Measurements from ENCODE around the gene SBK2.
"Not testable (repeated sequence)": the region's sequence is repeated elsewhere in the genome, so short reads cannot be mapped to it uniquely, and the experiment has no call there.

SBK2 gene

DNA sequence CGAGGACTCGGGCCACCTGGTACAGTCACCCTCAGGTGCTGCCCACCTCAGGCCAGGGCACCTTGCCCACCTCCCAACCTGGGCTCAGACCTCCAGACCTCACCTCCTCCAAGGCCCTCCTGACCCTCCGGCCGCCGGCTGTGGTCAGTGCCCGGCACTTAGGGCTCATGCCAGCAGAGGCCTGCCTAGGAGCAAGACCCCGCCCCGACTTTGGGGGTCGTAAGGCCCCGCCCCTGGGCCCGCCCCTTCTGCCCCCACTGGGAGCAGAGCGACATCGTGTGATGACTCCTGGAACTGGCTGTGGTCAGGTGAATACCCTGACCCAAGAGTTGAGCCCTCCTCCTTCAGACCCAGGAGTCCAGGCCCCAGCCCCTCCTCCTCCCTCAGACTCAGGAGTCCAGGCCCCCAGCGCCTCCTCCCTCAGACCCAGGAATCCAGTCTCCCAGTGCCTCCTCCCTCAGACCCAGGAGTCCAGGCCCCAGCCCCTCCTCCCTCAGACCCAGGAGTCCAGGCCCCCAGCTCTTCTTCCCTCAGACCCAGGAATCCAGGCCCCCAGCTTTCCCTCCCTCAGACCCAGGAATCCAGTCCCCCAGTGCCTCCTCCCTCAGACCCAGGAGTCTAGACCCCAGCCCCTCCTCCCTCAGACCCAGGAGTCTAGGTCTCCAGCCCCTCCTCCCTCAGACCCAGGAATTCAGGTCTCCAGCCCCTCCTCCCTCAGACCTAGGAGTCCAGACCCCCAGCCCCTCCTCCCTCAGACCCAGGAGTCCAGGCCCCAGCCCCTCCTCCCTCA is at the start of gene SBK2:
TSS of gene SBK2 (minus strand) at position 183 of the 790 bp plus-strand sequence. CDS start 839 bp downstream, outside the sequence.
- no peak for DNase-seq

DNA sequence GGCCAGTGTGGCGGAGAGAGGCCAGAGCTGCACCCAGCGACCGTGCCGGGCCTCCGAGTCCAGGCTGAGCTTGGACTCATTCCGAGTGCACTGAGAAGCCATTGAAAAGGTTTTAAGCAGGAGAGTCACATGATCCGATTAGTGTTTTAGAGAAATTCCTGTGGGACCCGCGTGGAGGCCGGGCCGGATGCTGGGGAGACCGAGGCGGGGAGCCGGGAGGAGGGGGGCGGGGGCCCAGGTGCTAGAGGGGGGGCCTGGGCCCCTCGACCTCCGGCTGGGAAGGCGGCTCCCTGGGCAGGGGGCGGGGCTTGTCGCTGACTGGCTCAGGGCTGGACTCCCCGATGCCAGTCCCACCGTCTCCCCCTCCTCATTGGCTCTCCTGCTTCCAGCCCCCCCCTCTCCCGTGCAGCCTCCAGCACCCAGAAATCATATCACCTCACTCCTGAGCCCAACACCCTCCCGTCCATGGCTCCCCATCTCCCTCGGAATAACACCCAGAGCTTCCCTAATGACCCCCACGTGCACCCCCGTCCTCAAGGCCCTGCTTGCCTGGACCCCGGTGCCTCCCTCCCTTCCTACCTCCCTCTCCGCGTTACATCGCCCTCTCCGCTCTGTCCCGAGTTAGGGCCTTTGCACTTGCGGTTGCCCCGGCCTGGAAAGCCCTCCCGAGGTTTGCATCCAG is 48.9 kb upstream of the SBK2 start:
- DNase-seq, result peak; percentile 29

DNA sequence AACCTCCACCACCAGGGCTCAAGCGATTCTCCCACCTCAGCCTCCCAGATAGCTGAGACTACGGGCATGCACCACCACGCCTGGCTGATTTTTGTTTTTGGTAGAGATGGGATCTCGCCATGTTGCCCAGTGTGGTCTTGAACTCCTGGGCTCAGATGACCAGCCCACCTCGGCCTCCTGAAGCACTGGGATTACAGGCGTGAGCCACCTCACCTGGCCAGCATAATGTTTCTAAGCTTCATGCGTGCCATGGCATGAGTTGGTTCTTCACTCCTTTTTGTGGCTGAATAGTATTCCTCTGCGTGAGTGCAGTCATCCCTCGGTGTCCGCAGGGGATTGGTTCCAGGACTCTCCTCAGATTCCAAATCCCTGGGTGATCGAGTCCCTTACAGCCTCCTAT is 47.9 kb upstream of the SBK2 start:
- no peak for DNase-seq

- not testable (repeated sequence) for DNase-seq
Observed at GRCh38 chr19:55583897-55584296, 47.0 kb upstream of the SBK2 start.

DNA sequence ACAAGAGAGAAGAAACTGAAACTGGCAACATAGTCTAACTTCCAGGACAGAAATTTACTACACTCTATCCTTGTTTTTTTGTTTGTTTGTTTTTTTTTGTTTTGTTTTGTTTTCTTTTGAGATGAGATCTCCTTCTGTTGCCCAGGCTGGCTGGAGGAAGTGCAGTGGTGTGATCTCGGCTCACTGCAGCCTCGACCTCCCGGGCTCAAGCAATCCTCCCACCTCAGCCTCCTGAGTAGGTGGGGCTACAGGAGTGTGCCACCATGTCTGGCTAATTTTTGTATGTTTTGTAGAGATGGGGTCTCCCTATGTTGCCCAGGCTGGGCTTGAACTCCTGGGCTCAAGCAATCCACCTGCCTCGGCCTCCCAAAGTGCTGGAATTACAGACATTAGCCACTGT is 45.4 kb upstream of the SBK2 start:
- DNase-seq, result not testable (repeated sequence)

GRCh38 chr19:55581823-55582223 is 44.9 kb upstream of the SBK2 start:
- DNase-seq, result no peak

GRCh38 chr19:55581145-55581822 is 44.4 kb upstream of the SBK2 start:
- no peak for DNase-seq

DNA sequence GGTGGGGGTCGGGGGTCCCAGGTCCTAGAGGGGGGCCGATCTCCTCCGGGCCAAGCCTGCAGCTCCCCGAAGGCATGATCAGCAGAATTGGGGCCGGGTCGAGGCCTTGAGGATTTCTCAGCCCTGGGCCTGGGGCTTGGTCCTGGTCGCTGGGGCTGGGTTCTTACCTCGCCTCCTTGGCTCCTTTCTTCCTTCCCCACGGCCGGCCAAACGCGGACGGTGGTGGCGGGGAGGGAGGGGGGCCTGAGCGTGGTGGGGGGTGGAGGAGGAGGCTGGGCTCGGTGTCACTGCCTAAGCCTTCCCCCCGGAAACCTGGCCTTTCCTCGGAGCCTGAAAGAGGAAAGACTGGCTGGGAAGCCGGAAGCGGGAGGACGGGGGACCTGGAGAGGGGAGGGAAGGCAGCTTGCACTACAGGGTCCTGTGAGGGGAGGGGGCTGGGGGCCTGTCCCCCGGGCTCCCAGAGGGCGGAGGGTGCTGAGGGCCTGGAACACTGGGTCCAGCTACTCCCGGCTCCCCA is 43.8 kb upstream of the SBK2 start, which contains the start of gene ZNF579:
TSS of gene ZNF579 (minus strand) at position 221 of the 517 bp plus-strand sequence. CDS start 1,209 bp downstream, outside the sequence.
- DNase-seq, result peak; percentile 69

GRCh38 chr19:55579766-55580621 is 43.1 kb upstream of the SBK2 start:
- DNase-seq, result no peak

DNA sequence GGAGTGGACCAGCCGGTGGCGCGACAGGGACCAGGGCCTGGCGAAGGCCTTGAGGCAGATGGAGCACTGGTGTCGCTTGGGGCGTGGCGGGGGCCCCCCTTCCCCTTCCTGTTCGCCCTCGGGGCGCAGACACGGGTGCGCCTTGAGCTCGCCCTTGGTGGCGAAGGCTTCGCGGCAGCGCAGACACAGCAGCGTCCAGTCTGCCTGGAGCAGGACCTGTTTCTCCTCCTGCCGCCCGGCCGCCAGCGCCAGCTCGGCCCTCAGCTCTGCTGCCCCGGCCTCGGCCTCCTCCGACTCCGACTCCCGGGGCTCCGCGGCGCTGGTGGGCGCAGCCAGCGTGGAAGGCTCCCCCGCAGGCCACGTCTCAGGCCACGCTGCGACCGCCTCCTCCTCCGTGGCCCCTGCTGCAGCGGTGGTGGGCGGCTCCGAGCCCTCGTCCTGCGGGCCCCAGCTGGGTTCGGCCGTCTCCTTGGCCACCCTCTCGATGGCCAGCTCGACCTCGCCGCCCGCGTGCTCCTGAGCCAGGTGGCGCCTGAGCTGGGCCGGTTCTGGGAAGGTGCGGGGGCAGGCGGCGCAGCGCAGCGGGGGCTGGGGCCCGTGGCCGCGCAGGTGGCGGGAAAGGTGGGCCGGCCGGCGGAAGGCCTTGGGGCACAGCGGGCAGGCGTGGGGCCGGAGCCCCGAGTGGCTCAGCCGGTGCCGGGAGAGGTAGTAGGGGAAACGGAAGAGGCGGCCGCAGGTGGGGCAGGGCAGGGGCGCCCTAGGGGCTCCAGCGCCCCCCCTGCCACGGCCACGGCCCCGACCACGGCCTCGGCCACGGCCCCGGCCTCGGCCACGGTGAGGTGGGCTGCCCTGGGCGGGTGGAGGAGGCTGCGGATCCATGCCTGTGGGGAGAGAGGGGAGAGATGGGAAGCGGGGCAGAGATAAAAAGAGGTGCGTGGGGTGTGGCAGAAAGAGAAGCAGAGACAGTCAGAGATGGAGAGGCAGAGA is 42.1 kb upstream of the SBK2 start:
- no peak for DNase-seq

GRCh38 chr19:55578031-55578760 is 41.3 kb upstream of the SBK2 start:
- DNase-seq, result no peak

GRCh38 chr19:55576746-55577145 is 39.8 kb upstream of the SBK2 start:
- no peak for DNase-seq

DNA sequence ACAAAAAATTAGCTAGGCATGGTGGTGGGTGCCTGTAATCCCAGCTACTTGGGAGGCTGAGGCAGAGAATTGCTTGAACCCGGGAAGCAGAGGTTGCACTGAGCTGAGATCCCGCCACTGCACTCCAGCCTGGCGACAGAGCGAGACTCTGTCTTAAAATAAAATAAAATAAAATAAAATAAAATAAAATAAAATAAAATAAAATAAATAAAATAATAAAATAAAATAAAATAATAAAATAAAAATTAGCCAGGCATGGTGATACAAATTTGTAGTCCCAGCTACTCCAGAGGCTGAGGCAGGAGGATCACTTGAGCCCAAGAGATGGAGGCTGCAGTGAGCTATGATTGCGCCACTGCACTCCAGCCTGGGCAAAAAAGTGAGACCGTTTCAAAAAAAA is 37.0 kb upstream of the SBK2 start:
- not testable (repeated sequence) for DNase-seq

DNA sequence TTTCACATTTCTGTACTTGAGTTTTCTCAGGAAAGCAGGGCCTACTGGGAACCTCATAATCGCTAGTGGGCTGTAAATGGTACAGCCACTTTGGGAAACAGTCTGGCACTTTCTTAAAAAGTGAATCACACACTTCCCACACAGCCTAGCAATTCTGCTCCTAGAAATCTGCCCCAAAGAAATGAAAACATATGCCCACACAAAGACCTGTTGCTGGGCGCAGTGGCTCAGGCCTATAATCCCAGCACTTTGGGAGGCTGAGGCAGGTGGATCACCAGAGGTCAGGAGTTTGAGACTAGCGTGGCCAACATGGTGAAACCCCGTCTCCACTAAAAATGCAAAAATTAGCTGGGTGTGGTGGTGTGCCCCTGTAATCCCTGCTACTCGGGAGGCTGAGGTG is 32.5 kb upstream of the SBK2 start:
- not testable (repeated sequence) for DNase-seq

GRCh38 chr19:55567708-55568328 is 30.9 kb upstream of the SBK2 start:
- DNase-seq, result no peak

DNA sequence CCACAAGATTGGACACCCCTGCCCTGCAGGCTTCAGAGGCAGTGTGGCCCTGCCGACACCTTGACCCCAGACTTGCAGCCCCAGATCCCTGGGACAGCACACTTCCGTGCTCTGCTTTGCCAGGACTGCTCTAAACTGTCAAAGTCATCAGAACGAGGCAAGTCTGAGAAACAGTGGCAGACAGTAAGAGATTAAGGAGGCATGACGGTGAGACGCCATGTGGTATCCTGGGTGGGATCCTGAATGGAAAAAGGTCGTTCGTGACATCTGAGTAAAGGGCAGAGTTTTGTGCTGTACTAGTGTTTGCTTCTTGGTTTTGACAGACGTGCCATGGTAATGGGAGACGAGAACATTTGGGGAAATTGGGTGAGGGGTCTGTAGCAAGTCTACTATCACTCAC is 29.9 kb upstream of the SBK2 start:
- no peak for DNase-seq

DNA sequence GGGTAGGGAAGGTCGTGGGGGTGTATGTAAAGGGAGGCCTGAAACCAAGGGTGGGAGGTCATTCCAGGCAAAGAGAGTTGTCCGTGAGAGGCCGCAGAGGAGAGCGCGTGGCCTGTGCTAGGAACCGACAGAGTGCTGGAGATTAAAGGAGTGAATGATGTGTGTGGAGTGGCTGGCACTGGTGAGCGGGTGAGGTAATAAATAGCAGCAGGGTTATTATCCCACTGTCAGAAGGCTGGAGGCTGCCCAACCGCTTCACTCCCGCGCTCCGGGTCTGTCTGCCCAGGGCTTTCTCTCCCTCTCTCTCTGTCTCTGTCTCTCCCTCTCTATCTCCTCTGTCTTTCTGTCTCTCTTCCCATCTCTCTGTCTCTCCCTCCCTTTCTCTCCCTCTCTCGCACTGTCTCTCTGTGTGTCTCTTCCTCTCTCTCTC is 26.3 kb upstream of the SBK2 start:
- no peak for DNase-seq

- no peak for DNase-seq
Observed at GRCh38 chr19:55559684-55560083, 22.8 kb upstream of the SBK2 start.

DNA sequence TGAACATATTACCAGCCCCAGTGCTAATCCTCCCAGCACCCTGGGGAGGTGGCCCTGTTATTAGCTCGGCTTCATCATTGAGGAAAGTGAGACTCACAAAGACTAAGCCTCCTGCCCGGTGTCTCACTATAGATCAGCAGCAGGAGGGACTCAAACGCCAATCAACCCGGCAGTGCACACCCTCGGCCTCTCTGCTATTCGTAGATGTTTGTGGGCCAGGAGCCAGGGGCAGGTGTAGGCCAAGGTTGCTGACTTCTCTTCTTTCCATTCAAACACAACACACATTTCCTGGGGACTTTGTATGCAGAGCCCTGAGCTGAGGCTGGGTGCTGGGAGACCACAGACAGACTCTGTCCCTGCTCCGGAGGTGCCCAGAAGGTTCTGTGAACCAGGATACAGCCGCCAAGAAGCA is 17.8 kb upstream of the SBK2 start:
- DNase-seq, result no peak

DNA sequence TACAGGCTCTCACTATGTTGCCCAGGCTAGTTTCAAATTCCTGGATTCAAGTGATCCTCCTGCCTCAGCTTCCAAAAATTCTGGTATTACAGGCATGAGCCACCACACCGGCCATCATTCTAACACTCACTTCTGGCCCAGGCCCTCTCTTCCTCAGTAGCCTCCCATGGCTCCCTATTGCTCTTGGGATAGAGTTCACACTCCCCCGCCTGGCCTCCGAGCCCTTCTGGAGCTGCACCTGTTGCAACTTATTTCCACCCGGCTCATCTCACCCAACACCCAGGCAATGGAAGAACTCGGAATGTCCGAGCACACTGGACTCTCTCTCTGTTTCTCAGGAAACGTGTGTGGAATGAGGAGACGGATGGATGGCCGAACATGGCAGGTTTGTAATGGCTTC is 17.4 kb upstream of the SBK2 start:
- DNase-seq, result no peak
